GM18519 (cell line): ENCODE results near the gene TP53BP2.

Experiments used
- ATAC-seq: cut with Tn5 transposase; IDR thresholded peaks from one replicate; pipeline ENCODE4 v1.9.1; 2021; ENCODE audit warnings: mild to moderate bottlenecking, moderate library complexity; ENCODE audit not compliant: unreplicated experiment, low FRiP score

The TP53BP2 gene

DNA sequence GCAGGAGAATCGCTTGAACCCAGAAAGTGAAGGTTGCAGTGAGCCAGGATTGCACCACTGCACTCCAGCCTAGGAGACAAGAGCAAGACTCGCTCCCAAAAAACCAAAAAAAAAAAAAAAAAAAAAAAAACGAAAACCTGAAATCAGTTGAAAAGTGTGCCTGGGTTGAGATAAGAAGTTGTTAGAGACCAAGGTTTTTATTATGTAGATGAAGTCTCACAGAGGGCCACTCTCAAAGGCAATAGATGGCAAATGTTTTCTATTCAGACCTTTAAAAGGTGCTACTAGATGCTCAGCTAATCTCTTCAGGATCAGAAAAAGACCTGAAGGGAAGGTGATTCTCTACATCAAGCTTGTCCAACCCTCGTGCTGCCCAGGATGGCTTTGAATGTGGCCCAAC, 115.8 kb downstream of the TP53BP2 start:
- ATAC-seq, result no peak
